Astrocyte (in vitro differentiated cells and primary cell): ENCODE results near the gene DOK7. TPM values are rescaled to one million over a fixed set of nuclear protein-coding genes. Genes with fewer than 3 reads are reported as not detected.

Experiments used
- DNase-seq: peaks from one replicate; pipeline ENCODE4 v3.0.0-alpha.2; 2010; ENCODE audit warnings: low read depth
- FAIRE-seq: peaks from 2 replicates; lab custom pipeline; 2011; peaks lifted over from hg19 to GRCh38; lab: Jason Lieb, UNC
- H2AFZ ChIP-seq: 2 replicates; pipeline ENCODE4 v1.6.0; 2012; ENCODE audit warnings: low read depth, low read length, inconsistent platforms
- H3K27ac ChIP-seq: 2 replicates; pipeline ENCODE4 v1.5.1; 2011; ENCODE audit warnings: low read depth, low read length, inconsistent platforms
- H3K27me3 ChIP-seq: 2 replicates; pipeline ENCODE4 v1.6.0; 2011; ENCODE audit warnings: low read length, inconsistent platforms; ENCODE audit not compliant: insufficient read depth
- H3K36me3 ChIP-seq: 2 replicates; pipeline ENCODE4 v1.5.1; 2011; ENCODE audit warnings: low read length, inconsistent platforms; ENCODE audit not compliant: insufficient read depth
- H3K4me1 ChIP-seq: 2 replicates; pipeline ENCODE4 v1.5.1; 2011; ENCODE audit warnings: low read length, inconsistent platforms; ENCODE audit not compliant: insufficient read depth
- H3K4me2 ChIP-seq: 2 replicates; pipeline ENCODE4 v1.6.0; 2012; ENCODE audit warnings: low read length, inconsistent platforms
- H3K4me3 ChIP-seq: 2 replicates; pipeline ENCODE4 v1.5.1; 2011; ENCODE audit warnings: low read depth, mild to moderate bottlenecking, low read length, inconsistent platforms; ENCODE audit not compliant: insufficient read depth
- H3K79me2 ChIP-seq: 2 replicates; pipeline ENCODE4 v1.6.0; 2012; ENCODE audit warnings: mild to moderate bottlenecking, low read length, inconsistent platforms; ENCODE audit not compliant: insufficient read depth
- H3K9ac ChIP-seq: 2 replicates; pipeline ENCODE4 v1.6.0; 2012; ENCODE audit warnings: mild to moderate bottlenecking, low read length, inconsistent platforms
- H3K9me3 ChIP-seq: 2 replicates; pipeline ENCODE4 v1.5.1; 2012; ENCODE audit warnings: low read depth, mild to moderate bottlenecking, low read length, inconsistent platforms; ENCODE audit not compliant: insufficient read depth
- H4K20me1 ChIP-seq: 2 replicates; pipeline ENCODE4 v1.6.0; 2012; ENCODE audit warnings: low read length, inconsistent platforms; ENCODE audit not compliant: insufficient read depth
- H3K27ac Mint-ChIP-seq: one replicate; pipeline ENCODE4 v1.8.0; 2021; ENCODE audit warnings: mild to moderate bottlenecking, mixed read lengths; ENCODE audit not compliant: unreplicated experiment
- H3K27me3 Mint-ChIP-seq: one replicate; pipeline ENCODE4 v1.8.0; 2021; ENCODE audit warnings: low read depth, mixed read lengths; ENCODE audit not compliant: unreplicated experiment
- H3K36me3 Mint-ChIP-seq: one replicate; pipeline ENCODE4 v1.8.0; 2021; ENCODE audit warnings: low read depth, mixed read lengths; ENCODE audit not compliant: unreplicated experiment
- H3K4me1 Mint-ChIP-seq: one replicate; pipeline ENCODE4 v1.8.0; 2021; ENCODE audit warnings: low read depth, mixed read lengths; ENCODE audit not compliant: unreplicated experiment
- H3K4me3 Mint-ChIP-seq: one replicate; pipeline ENCODE4 v1.8.0; 2021; ENCODE audit warnings: mild to moderate bottlenecking, moderate library complexity, mixed read lengths; ENCODE audit not compliant: unreplicated experiment
- H3K9me3 Mint-ChIP-seq: one replicate; pipeline ENCODE4 v1.8.0; 2021; ENCODE audit warnings: mild to moderate bottlenecking, mixed read lengths; ENCODE audit not compliant: unreplicated experiment
- CTCF ChIP-seq: IDR thresholded peaks from 2 replicates; pipeline ENCODE4 v1.5.1; 2011; ENCODE audit warnings: low read depth, mild to moderate bottlenecking, inconsistent platforms, low read length, moderate library complexity; ENCODE audit not compliant: insufficient read depth
- EZH2 ChIP-seq: IDR thresholded peaks from 2 replicates; pipeline ENCODE4 v1.6.1; 2012; ENCODE audit warnings: mild to moderate bottlenecking, low read length, inconsistent platforms; ENCODE audit not compliant: insufficient read depth
- total RNA-seq: library from RNA; stranded (reverse); gene quantifications from 2 replicates; pipeline ENCODE4 v1.2.1, GENCODE V29; 2021

The DOK7 gene
- total RNA-seq, 1 donor from 2014 or later, result not detected

GRCh38 chr4:3497095-3497494, 34.0 kb downstream of the DOK7 start:
- Mint-ChIP-seq H3K9me3 (no peaks in the 10 kb centered on the region), H3K4me1 (peaks cover 3% of the 10 kb centered on the region), H3K27ac (peak overlapping the region; percentile 72), H3K4me3 (no peak overlapping the region), H3K36me3 (no peaks in the 10 kb centered on the region), H3K27me3 (no peaks in the 10 kb centered on the region)
- no peak overlapping the region for H2AFZ ChIP-seq
- peaks cover 20% of the 10 kb centered on the region for H4K20me1 ChIP-seq
- H3K36me3 ChIP-seq, result no peaks in the 10 kb centered on the region
- H3K4me3 ChIP-seq, result no peak overlapping the region
- no peak for FAIRE-seq
- no peak overlapping the region for H3K4me2 ChIP-seq
- H3K4me1 ChIP-seq, result no peaks in the 10 kb centered on the region
- TF ChIP-seq CTCF (no peak), EZH2 (no peak)
- no peak overlapping the region for H3K27ac ChIP-seq
- H3K9ac ChIP-seq, result no peak overlapping the region
- peaks cover under 1% of the 10 kb centered on the region for H3K79me2 ChIP-seq
- no peaks in the 10 kb centered on the region for H3K9me3 ChIP-seq
- no peak for DNase-seq
- no peaks in the 10 kb centered on the region for H3K27me3 ChIP-seq

- FAIRE-seq (no peak), DNase-seq (no peak)
- no peak for TF ChIP-seq CTCF
- no peak for TF ChIP-seq EZH2
- Histone ChIP-seq H3K79me2 (peaks cover 7% of the 10 kb centered on the region), H3K36me3 (no peaks in the 10 kb centered on the region), H3K9me3 (no peaks in the 10 kb centered on the region), H3K4me2 (no peak overlapping the region), H2AFZ (no peak overlapping the region), H3K27me3 (no peaks in the 10 kb centered on the region), H4K20me1 (peaks cover 27% of the 10 kb centered on the region), H3K4me1 (no peaks in the 10 kb centered on the region), H3K27ac (no peak overlapping the region), H3K9ac (no peak overlapping the region), H3K4me3 (no peak overlapping the region)
- H3K4me3 Mint-ChIP-seq, result no peak overlapping the region
- no peaks in the 10 kb centered on the region for H3K4me1 Mint-ChIP-seq
- no peaks in the 10 kb centered on the region for H3K9me3 Mint-ChIP-seq
- H3K27me3 Mint-ChIP-seq, result no peaks in the 10 kb centered on the region
- no peak overlapping the region for H3K27ac Mint-ChIP-seq
- H3K36me3 Mint-ChIP-seq, result no peaks in the 10 kb centered on the region
Observed at GRCh38 chr4:3497523-3498389, 34.6 kb downstream of the DOK7 start.

- Mint-ChIP-seq H3K27me3 (no peaks in the 10 kb centered on the region), H3K27ac (no peak overlapping the region), H3K9me3 (no peaks in the 10 kb centered on the region), H3K36me3 (peaks cover 2% of the 10 kb centered on the region), H3K4me3 (no peak overlapping the region), H3K4me1 (no peaks in the 10 kb centered on the region)
- Histone ChIP-seq H2AFZ (no peak overlapping the region), H3K27ac (no peak overlapping the region), H3K4me3 (no peak overlapping the region), H3K9ac (no peak overlapping the region), H3K9me3 (no peaks in the 10 kb centered on the region), H3K79me2 (peaks cover 12% of the 10 kb centered on the region), H3K36me3 (no peaks in the 10 kb centered on the region), H3K4me1 (no peaks in the 10 kb centered on the region), H3K4me2 (no peak overlapping the region), H4K20me1 (peaks cover 33% of the 10 kb centered on the region), H3K27me3 (no peaks in the 10 kb centered on the region)
- FAIRE-seq, result no peak
- no peak for DNase-seq
- TF ChIP-seq CTCF, result no peak
- no peak for TF ChIP-seq EZH2
Observed at GRCh38 chr4:3498407-3498806, 35.3 kb downstream of the DOK7 start.
